Activated naive CD4-positive, alpha-beta T cell treated with anti-CD3 and anti-CD28 coated beads for 36 hours (primary cell): ENCODE measurements around the gene DIAPH2. TPM values are rescaled to one million over a fixed set of nuclear protein-coding genes. Genes with fewer than 3 reads are reported as not detected.

ENCODE experiments used
- CTCF ChIA-PET: fragments of 350-600 bp; sonication (Branson Sonifier 250); formaldehyde crosslinking; loops from one replicate; lab custom pipeline; 2021; ENCODE audit warnings: antibody characterized with exemption; lab: Charles Lee
- DNase-seq: peaks from one replicate; pipeline ENCODE4 v3.0.0-alpha.2; 2020
- H3K27ac Mint-ChIP-seq: one replicate; pipeline ENCODE4 v1.8.0; 2021; ENCODE audit warnings: mild to moderate bottlenecking, mixed read lengths
- H3K27me3 Mint-ChIP-seq: one replicate; pipeline ENCODE4 v1.8.0; 2021; ENCODE audit warnings: low read depth, mixed read lengths
- H3K36me3 Mint-ChIP-seq: one replicate; pipeline ENCODE4 v1.8.0; 2021; ENCODE audit warnings: low read depth, mixed read lengths
- H3K4me1 Mint-ChIP-seq: one replicate; pipeline ENCODE4 v1.8.0; 2021; ENCODE audit warnings: low read depth, mixed read lengths
- H3K4me3 Mint-ChIP-seq: one replicate; pipeline ENCODE4 v1.8.0; 2021; ENCODE audit warnings: mild to moderate bottlenecking, moderate library complexity, mixed read lengths
- H3K9me3 Mint-ChIP-seq: one replicate; pipeline ENCODE4 v1.8.0; 2021; ENCODE audit warnings: mixed read lengths
- intact Hi-C: fragments of 100-400 bp; cut with micrococcal nuclease; formaldehyde crosslinking; loops from one replicate; pipeline ENCODE4 v1.15.1; 2023
- total RNA-seq, 2 experiments: library from RNA; stranded (reverse); gene quantifications; one replicate each; pipeline ENCODE4 v1.2.3, GENCODE V29; 2021

DIAPH2 gene
- total RNA-seq, 2 experiments from 2014 or later = 9.3 to 9.4 TPM

GRCh38 chrX:96918864-96919263 is 234.2 kb downstream of the DIAPH2 start:
- no peak for DNase-seq
- CTCF ChIA-PET = no interaction called here
- no peaks in the 10 kb centered on the region for H3K27me3 Mint-ChIP-seq

DNA sequence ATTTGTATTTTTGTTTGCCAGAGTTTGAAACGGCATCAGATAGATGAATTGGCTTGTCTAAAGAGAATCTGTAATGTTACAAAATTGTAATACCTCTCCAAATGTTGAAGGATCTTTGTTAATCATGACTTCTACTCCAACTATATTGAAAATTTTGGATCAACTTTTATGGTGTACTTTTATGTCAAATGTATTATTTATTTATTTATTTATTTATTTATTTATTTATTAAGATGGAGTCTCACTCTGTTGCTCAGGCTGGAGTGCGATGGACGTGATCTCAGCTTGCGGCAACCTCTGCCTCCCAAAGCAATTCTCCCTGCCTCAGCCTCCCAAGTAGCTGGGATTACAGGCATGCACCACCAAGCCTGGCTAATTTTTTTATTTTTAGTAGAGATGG is 235.0 kb downstream of the DIAPH2 start:
- DNase-seq = no peak
- peaks cover 5% of the 10 kb centered on the region for H3K36me3 Mint-ChIP-seq
- CTCF ChIA-PET = no interaction called here
- intact Hi-C loops = no loop called here
- no peaks in the 10 kb centered on the region for H3K27me3 Mint-ChIP-seq
- no peaks in the 10 kb centered on the region for H3K4me1 Mint-ChIP-seq
- H3K27ac Mint-ChIP-seq = no peak overlapping the region
- H3K9me3 Mint-ChIP-seq = no peaks in the 10 kb centered on the region
- H3K4me3 Mint-ChIP-seq = no peak overlapping the region

More at GRCh38 chrX:96918864-96919263, 234.2 kb downstream of the DIAPH2 start:
- Mint-ChIP-seq H3K27ac (no peak overlapping the region), H3K36me3 (peaks cover 5% of the 10 kb centered on the region), H3K4me3 (no peak overlapping the region), H3K9me3 (no peaks in the 10 kb centered on the region), H3K4me1 (no peaks in the 10 kb centered on the region)
- intact Hi-C loops = no loop called here

- H3K27me3 Mint-ChIP-seq = no peaks in the 10 kb centered on the region
- no peak overlapping the region for H3K4me3 Mint-ChIP-seq
- H3K9me3 Mint-ChIP-seq = no peaks in the 10 kb centered on the region
- no peak for DNase-seq
- intact Hi-C loops = no loop called here
- peaks cover 9% of the 10 kb centered on the region for H3K36me3 Mint-ChIP-seq
- H3K27ac Mint-ChIP-seq = no peak overlapping the region
- no peaks in the 10 kb centered on the region for H3K4me1 Mint-ChIP-seq
- CTCF ChIA-PET = no interaction called here
Observed at GRCh38 chrX:96924581-96924980, 239.9 kb downstream of the DIAPH2 start.

DNA sequence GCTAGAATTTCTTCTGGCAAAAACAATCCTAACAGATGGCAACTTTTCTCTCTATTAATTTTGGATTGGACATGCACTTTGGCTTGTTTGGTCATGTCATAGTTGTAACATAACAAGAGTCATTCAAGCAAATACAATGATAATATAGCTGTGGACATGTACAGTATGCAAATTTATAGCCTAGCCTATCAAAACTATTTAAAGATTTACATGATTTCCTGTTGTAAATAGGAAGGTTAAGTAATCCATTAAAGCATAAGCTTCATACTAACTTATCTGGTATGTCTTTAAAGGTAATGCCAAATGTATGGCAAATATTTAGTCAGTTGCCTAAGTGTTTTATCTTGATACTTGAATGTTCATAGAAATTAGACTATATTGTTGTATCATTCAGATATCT is 244.4 kb downstream of the DIAPH2 start:
- Mint-ChIP-seq H3K27ac (no peak overlapping the region), H3K36me3 (peaks cover 4% of the 10 kb centered on the region), H3K27me3 (no peaks in the 10 kb centered on the region), H3K4me1 (no peaks in the 10 kb centered on the region), H3K9me3 (no peaks in the 10 kb centered on the region), H3K4me3 (no peak overlapping the region)
- intact Hi-C loops = no loop called here
- CTCF ChIA-PET = no interaction called here
- DNase-seq = no peak

DNA sequence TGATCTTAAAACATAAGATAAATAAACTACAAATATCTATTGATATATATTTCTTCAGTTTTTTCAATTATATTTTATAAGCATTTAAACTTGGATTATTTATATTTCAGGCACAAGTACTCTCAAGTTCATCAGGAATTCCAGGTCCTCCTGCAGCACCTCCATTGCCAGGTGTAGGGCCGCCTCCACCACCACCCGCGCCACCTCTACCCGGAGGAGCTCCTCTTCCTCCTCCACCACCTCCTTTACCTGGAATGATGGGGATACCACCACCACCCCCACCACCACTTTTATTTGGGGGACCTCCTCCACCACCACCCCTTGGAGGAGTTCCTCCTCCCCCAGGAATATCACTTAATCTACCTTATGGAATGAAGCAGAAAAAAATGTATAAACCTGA is 273.1 kb downstream of the DIAPH2 start:
- H3K36me3 Mint-ChIP-seq = peaks cover 41% of the 10 kb centered on the region
- no peak overlapping the region for H3K4me3 Mint-ChIP-seq
- intact Hi-C loops = no loop called here
- H3K27ac Mint-ChIP-seq = no peak overlapping the region
- H3K4me1 Mint-ChIP-seq = no peaks in the 10 kb centered on the region
- DNase-seq = no peak
- CTCF ChIA-PET = no interaction called here
- peaks cover 11% of the 10 kb centered on the region for H3K9me3 Mint-ChIP-seq
- no peaks in the 10 kb centered on the region for H3K27me3 Mint-ChIP-seq

GRCh38 chrX:96971812-96972211 is 287.2 kb downstream of the DIAPH2 start:
- Mint-ChIP-seq H3K36me3 (peaks cover 12% of the 10 kb centered on the region), H3K27ac (no peak overlapping the region), H3K9me3 (no peaks in the 10 kb centered on the region), H3K27me3 (no peaks in the 10 kb centered on the region), H3K4me1 (no peaks in the 10 kb centered on the region), H3K4me3 (no peak overlapping the region)
- CTCF ChIA-PET = no interaction called here
- intact Hi-C loops = no loop called here
- DNase-seq = no peak

DNA sequence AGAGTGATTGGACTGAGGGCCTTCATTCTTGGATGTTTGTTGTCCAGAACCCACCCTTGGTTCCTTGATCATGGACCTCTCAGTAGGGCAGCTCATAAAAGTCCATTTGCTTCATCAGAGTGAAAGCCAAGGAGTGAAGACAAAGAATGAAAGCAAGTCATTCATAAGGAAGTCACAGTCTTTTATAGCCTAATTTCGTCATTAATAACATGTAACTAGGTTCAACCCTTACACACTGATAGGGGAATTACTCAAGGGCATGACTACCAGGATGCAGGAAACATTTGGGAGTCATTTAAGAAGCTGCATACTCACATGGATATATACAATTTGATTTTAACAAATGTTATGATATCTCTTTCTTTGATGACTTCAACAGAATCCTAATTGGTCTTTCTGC is 294.3 kb downstream of the DIAPH2 start:
- Mint-ChIP-seq H3K36me3 (no peaks in the 10 kb centered on the region), H3K4me1 (no peaks in the 10 kb centered on the region), H3K4me3 (no peak overlapping the region), H3K9me3 (no peaks in the 10 kb centered on the region), H3K27me3 (no peaks in the 10 kb centered on the region), H3K27ac (no peak overlapping the region)
- intact Hi-C loops = no loop called here
- CTCF ChIA-PET = no interaction called here
- DNase-seq = no peak

DNA sequence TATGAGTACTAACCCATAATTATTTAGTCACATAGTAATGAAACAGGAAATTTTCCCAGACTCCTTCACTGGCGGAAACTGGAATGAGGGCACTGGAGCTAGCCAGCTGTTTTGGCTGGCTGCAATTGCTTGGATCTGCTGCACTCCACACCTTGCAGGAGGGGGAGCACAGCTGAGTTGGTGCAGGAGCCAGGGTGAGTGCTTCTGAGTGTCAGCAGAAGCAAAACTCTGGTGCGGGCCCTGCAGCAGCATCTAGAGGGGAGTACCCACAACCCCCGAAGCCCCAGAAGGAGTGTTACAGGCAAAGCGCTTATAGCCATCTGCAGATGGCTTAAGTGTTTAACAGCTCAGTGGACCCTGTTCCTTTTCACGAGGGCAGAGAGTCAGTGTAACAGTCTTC is 295.1 kb downstream of the DIAPH2 start:
- no peak overlapping the region for H3K27ac Mint-ChIP-seq
- no peak overlapping the region for H3K4me3 Mint-ChIP-seq
- intact Hi-C loops = no loop called here
- H3K36me3 Mint-ChIP-seq = no peaks in the 10 kb centered on the region
- H3K4me1 Mint-ChIP-seq = no peaks in the 10 kb centered on the region
- CTCF ChIA-PET = no interaction called here
- DNase-seq = no peak
- no peaks in the 10 kb centered on the region for H3K9me3 Mint-ChIP-seq
- H3K27me3 Mint-ChIP-seq = no peaks in the 10 kb centered on the region

- H3K9me3 Mint-ChIP-seq = no peaks in the 10 kb centered on the region
Observed at GRCh38 chrX:96982161-96982560, 297.5 kb downstream of the DIAPH2 start.

GRCh38 chrX:96984538-96984937 is 299.9 kb downstream of the DIAPH2 start:
- Mint-ChIP-seq H3K27ac (no peak overlapping the region), H3K4me1 (no peaks in the 10 kb centered on the region), H3K9me3 (no peaks in the 10 kb centered on the region), H3K36me3 (no peaks in the 10 kb centered on the region), H3K4me3 (no peak overlapping the region), H3K27me3 (no peaks in the 10 kb centered on the region)
- DNase-seq = no peak
- CTCF ChIA-PET = no interaction called here
- intact Hi-C loops = no loop called here

More at GRCh38 chrX:96982161-96982560, 297.5 kb downstream of the DIAPH2 start:
- DNase-seq = no peak
- intact Hi-C loops = no loop called here
- Mint-ChIP-seq H3K4me1 (no peaks in the 10 kb centered on the region), H3K27me3 (no peaks in the 10 kb centered on the region), H3K36me3 (no peaks in the 10 kb centered on the region), H3K4me3 (no peak overlapping the region), H3K27ac (no peak overlapping the region)
- CTCF ChIA-PET = no interaction called here

DNA sequence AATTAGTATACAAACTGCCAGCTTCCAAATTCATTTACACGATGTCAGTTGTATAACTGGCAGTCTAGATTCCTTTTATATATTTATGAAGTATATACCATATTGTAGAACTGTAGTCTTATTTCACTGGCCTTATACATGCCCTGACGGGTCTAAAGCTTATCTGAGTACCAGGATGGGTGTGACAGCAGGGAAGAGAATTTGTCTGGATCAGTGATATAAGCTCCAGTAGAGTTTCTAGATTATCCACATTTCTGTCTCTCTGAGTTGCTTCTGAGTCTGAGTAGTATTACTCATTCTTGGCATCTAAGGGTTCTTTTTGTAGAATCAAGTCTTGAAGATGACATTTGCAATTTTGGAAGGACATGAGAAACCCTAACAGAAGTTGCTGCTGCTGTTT is 300.4 kb downstream of the DIAPH2 start:
- CTCF ChIA-PET = no interaction called here
- Mint-ChIP-seq H3K27me3 (no peaks in the 10 kb centered on the region), H3K36me3 (no peaks in the 10 kb centered on the region), H3K4me3 (no peak overlapping the region), H3K4me1 (no peaks in the 10 kb centered on the region), H3K9me3 (no peaks in the 10 kb centered on the region), H3K27ac (no peak overlapping the region)
- DNase-seq = no peak
- intact Hi-C loops = no loop called here

DNA sequence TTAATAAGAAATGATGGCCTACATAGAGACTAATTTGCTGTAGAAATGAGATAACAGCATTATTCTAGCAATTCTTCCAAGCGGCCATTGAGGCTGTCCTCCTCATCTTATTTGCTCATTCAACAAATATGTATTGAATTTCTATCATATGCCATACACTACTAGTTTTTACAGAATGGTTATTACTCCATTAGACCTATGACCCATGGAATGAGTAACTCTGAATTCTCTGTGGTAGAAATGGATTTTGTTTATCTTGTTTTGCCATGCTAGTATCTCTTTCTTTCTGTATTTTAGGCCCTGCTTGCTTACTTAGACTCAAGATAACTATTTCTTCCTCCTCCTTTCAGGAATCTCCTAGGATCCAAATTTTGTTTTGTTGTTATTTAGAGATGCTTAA is 302.6 kb downstream of the DIAPH2 start:
- DNase-seq = no peak
- Mint-ChIP-seq H3K4me1 (no peaks in the 10 kb centered on the region), H3K27ac (no peak overlapping the region), H3K36me3 (no peaks in the 10 kb centered on the region), H3K9me3 (no peaks in the 10 kb centered on the region), H3K27me3 (no peaks in the 10 kb centered on the region), H3K4me3 (no peak overlapping the region)
- intact Hi-C loops = no loop called here
- CTCF ChIA-PET = no interaction called here

- no peak for DNase-seq
- Mint-ChIP-seq H3K27ac (no peak overlapping the region), H3K4me1 (no peaks in the 10 kb centered on the region), H3K4me3 (no peak overlapping the region), H3K9me3 (peaks cover 2% of the 10 kb centered on the region), H3K27me3 (no peaks in the 10 kb centered on the region), H3K36me3 (no peaks in the 10 kb centered on the region)
- intact Hi-C loops = no loop called here
- CTCF ChIA-PET = no interaction called here
Observed at GRCh38 chrX:96989830-96990571, 305.4 kb downstream of the DIAPH2 start.
